Left ventricle myocardium superior (tissue), 1 donor: ENCODE data around the gene OR11H7. TPM values are rescaled to one million over a fixed set of nuclear protein-coding genes. Genes with fewer than 3 reads are reported as not detected.
A peak's percentile ranks its signal among the peaks of the same experiment; 100 is the strongest.
"Not testable (repeated sequence)": the region's sequence is repeated elsewhere in the genome, so short reads cannot be mapped to it uniquely, and the experiment has no call there.

ENCODE experiments used
- ATAC-seq: fragments of 200-7000 bp; cut with Tn5 transposase; one replicate; pipeline ENCODE4 v1.9.1; 2020; ENCODE audit warnings: mild to moderate bottlenecking, moderate library complexity
- DNase-seq: peaks from one replicate; pipeline ENCODE4 v3.0.0-alpha.2; 2020
- intact Hi-C: fragments of 100-400 bp; cut with micrococcal nuclease; formaldehyde crosslinking; loops from one replicate; pipeline ENCODE4 v1.11.0; 2022
- long read RNA-seq: library from polyadenylated mRNA; unstranded; transcript quantifications from one replicate; pipeline ENCODE4 v2.0.0, GENCODE V29; 2021
- total RNA-seq: library from RNA; stranded (reverse); fragmentation: NEBNext Ultra II Directional; extraction: Animal tissue kit (Norgen Biotek cat#: 25700); gene quantifications from one replicate; pipeline ENCODE4 v1.2.1, GENCODE V29; 2021
- donor health status: DM: no; HTN: yes; CAD: no; lungs with severe emphysema.

OR11H7 gene
- total RNA-seq = not detected
- long read RNA-seq = 0 reads

- ATAC-seq (no peak), DNase-seq (no peak)
- intact Hi-C loops = no loop called here
These were observed at the start of gene OR11H7 for GRCh38 chr14:20228681-20229080. Gene OR11H7 (plus strand): TSS chr14:20228981.

GRCh38 chr14:20179218-20179617 lies 49.6 kb upstream of the OR11H7 start:
- DNase-seq (peak; percentile 29), ATAC-seq (peak; percentile 71)
- intact Hi-C loops = no loop called here

- intact Hi-C loops = no loop called here
- ATAC-seq (peak; percentile 74), DNase-seq (no peak)
These were observed 48.9 kb upstream of the OR11H7 start for GRCh38 chr14:20179880-20180279.

- intact Hi-C loops = no loop called here
- DNase-seq (no peak), ATAC-seq (peak; percentile 18)
These were observed 48.3 kb upstream of the OR11H7 start for GRCh38 chr14:20180486-20180885.

GRCh38 chr14:20184181-20184580 lies 44.6 kb upstream of the OR11H7 start:
- intact Hi-C loops = no loop called here
- no peak for ATAC-seq
- no peak for DNase-seq

GRCh38 chr14:20190596-20190995 lies 38.2 kb upstream of the OR11H7 start, which contains the start of gene OR11G2:
Gene OR11G2 (plus strand): TSS chr14:20190896. CDS start chr14:20197438, 6,542 bp downstream.
- DNase-seq (no peak), ATAC-seq (no peak)
- intact Hi-C loops = no loop called here

- intact Hi-C loops = no loop called here
- ATAC-seq = no peak
- DNase-seq = no peak
These were observed 37.4 kb upstream of the OR11H7 start for GRCh38 chr14:20191396-20191795.

GRCh38 chr14:20194101-20194500 lies 34.7 kb upstream of the OR11H7 start:
- DNase-seq (no peak), ATAC-seq (no peak)
- intact Hi-C loops = no loop called here

GRCh38 chr14:20195170-20195569 lies 33.6 kb upstream of the OR11H7 start:
- intact Hi-C loops, DNase-seq, ATAC-seq: not testable (repeated sequence)

GRCh38 chr14:20195911-20196310 lies 32.9 kb upstream of the OR11H7 start:
- ATAC-seq = no peak
- intact Hi-C loops = no loop called here
- DNase-seq = no peak

GRCh38 chr14:20197459-20197858 lies 31.3 kb upstream of the OR11H7 start:
- ATAC-seq (no peak), DNase-seq (no peak)

GRCh38 chr14:20198991-20199390 lies 29.8 kb upstream of the OR11H7 start:
- intact Hi-C loops = no loop called here
- ATAC-seq (no peak), DNase-seq (no peak)

More at GRCh38 chr14:20197459-20197858, 31.3 kb upstream of the OR11H7 start:
- intact Hi-C loops = no loop called here

- ATAC-seq = no peak
- DNase-seq = no peak
- intact Hi-C loops = no loop called here
These were observed 24.1 kb upstream of the OR11H7 start for GRCh38 chr14:20204721-20205120.

- ATAC-seq (no peak), DNase-seq (no peak)
- intact Hi-C loops = no loop called here
These were observed 19.2 kb upstream of the OR11H7 start for GRCh38 chr14:20209595-20209994.

GRCh38 chr14:20212406-20212805 lies 16.4 kb upstream of the OR11H7 start:
- ATAC-seq, intact Hi-C loops, DNase-seq: not testable (repeated sequence)

- intact Hi-C loops = no loop called here
- no peak for DNase-seq
- no peak for ATAC-seq
These were observed 13.6 kb upstream of the OR11H7 start for GRCh38 chr14:20215196-20215595.

GRCh38 chr14:20219033-20219432 lies 9.7 kb upstream of the OR11H7 start:
- ATAC-seq = no peak
- intact Hi-C loops = no loop called here
- no peak for DNase-seq

GRCh38 chr14:20223410-20223809 lies 5.4 kb upstream of the OR11H7 start, which contains the start of gene OR11H6:
Gene OR11H6 (plus strand): TSS chr14:20223710. CDS start chr14:20223710, 0 bp downstream.
- no peak for DNase-seq
- intact Hi-C loops = no loop called here
- no peak for ATAC-seq

GRCh38 chr14:20235415-20235814 lies 6.6 kb downstream of the OR11H7 start:
- ATAC-seq, DNase-seq, intact Hi-C loops: not testable (repeated sequence)

GRCh38 chr14:20247646-20248246 lies 19.0 kb downstream of the OR11H7 start:
- DNase-seq = no peak
- ATAC-seq = no peak
- intact Hi-C loops = no loop called here

- intact Hi-C loops = no loop called here
- ATAC-seq = no peak
These were observed 33.9 kb downstream of the OR11H7 start for GRCh38 chr14:20262642-20263128.

More at GRCh38 chr14:20262642-20263128, 33.9 kb downstream of the OR11H7 start:
- no peak for DNase-seq
